ENCODE results near the gene ATXN1. TPM values are rescaled to one million over a fixed set of nuclear protein-coding genes. Genes with fewer than 3 reads are reported as not detected.

The ATXN1 gene
- total and polyA plus RNA-seq, 2 experiments from 2014 or later: 14.2 to 20.1 TPM

DNA sequence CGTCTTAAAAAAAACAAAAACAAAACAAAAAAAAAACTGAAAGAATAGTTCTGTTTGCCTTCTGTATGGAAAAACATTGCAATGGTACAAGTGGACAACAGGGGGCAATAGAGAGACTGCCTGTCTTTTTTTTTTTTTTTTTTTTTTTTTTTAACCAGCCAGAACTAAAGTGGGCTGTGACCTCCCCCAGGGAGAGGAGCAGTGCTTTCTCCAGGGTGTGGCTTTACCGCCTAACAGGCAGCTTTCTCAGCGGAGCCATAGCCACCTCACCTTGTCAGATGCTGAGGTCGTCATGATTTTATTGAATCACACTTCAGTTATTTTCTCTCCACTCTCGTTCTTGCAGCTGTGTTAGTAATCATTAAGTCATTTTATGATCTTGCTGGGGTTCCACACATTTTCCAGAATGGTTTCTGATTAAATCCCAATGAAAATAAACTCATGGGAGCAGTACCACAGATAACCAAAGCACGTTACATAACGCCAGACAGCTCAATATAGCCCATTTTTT lies 444.5 kb downstream of the ATXN1 start:
- no peaks in the 10 kb centered on the region for H3K9me3 ChIP-seq (ENCODE audit: low read depth)
- no peak overlapping the region for H2AFZ ChIP-seq
- in situ Hi-C loops (cut with MboI): no loop called here
- H3K4me2 ChIP-seq (ENCODE audit: unreplicated experiment): no peak overlapping the region
- TF ChIP-seq EZH2 (IDR thresholded peaks at IDR 0.05; ENCODE audit: insufficient read depth, poor library complexity, severe bottlenecking) (no peak), EZH2phosphoT487 (IDR thresholded peaks at IDR 0.05; ENCODE audit: insufficient read depth, low read depth) (no peak)
- H4K20me1 ChIP-seq (ENCODE audit: insufficient read depth): no peaks in the 10 kb centered on the region
- 0 out of 2 replicates have a peak, but pooled peaks cover under 1% of the 10 kb centered on the region for H3K79me2 ChIP-seq (ENCODE audit: insufficient read depth)
- no peaks in the 10 kb centered on the region for H3K27me3 ChIP-seq (replicated peaks; ENCODE audit: insufficient read depth)
- H3F3A ChIP-seq (ENCODE audit: insufficient read depth): peaks cover 53% of the 10 kb centered on the region
- peak overlapping the region; percentile 98 for H3K27ac ChIP-seq
- H3K9ac ChIP-seq: peak overlapping the region; percentile 35
- peak; percentile 85 for DNase-seq
- 12 to 14% methylated on average over 7 of the region's 7 CpGs for WGBS, 2 experiments (ENCODE audit: low coverage in 1 of 2, low lambda C conversion rate in 2 of 2, missing lambda C conversion rate in 2 of 2)
- H3K4me3 ChIP-seq: no peak overlapping the region
- no peaks in the 10 kb centered on the region for H3K36me3 ChIP-seq (ENCODE audit: low read depth)
- no peaks in the 10 kb centered on the region for H3K9me2 ChIP-seq (ENCODE audit: insufficient read depth)
- peaks cover 48% of the 10 kb centered on the region for H3K4me1 ChIP-seq (ENCODE audit: insufficient read depth)

DNA sequence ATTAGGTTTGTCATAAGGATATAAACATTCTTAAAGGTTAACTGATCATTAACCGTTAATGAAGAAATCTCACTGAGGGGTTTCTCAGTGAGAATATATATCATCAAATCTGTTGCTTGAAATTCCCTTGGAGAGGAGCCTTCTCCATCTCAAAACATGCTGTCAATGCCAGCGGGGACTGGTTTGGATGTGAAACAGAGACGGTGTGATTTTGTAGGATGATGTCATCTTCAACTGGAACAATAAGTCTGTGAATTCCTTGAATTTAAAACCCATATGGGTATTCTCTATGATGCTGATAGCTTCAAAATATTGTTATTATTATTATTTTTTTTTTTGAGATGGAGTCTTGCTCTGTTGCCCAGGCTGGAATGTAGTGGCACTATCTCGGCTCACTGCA lies 447.0 kb downstream of the ATXN1 start:
- Histone ChIP-seq H4K20me1 (ENCODE audit: insufficient read depth) (no peaks in the 10 kb centered on the region), H3K4me2 (ENCODE audit: unreplicated experiment) (no peak overlapping the region), H3F3A (ENCODE audit: insufficient read depth) (peaks cover 30% of the 10 kb centered on the region), H3K79me2 (ENCODE audit: insufficient read depth) (no peaks in the 10 kb centered on the region), H2AFZ (no peak overlapping the region), H3K36me3 (ENCODE audit: low read depth) (no peaks in the 10 kb centered on the region), H3K27ac (no peak overlapping the region), H3K9me2 (ENCODE audit: insufficient read depth) (no peaks in the 10 kb centered on the region), H3K4me3 (no peak overlapping the region), H3K9me3 (ENCODE audit: low read depth) (no peaks in the 10 kb centered on the region), H3K9ac (no peak overlapping the region), H3K4me1 (ENCODE audit: insufficient read depth) (peaks cover 27% of the 10 kb centered on the region), H3K27me3 (replicated peaks; ENCODE audit: insufficient read depth) (no peaks in the 10 kb centered on the region)
- in situ Hi-C loops (cut with MboI): no loop called here
- TF ChIP-seq EZH2phosphoT487 (IDR thresholded peaks at IDR 0.05; ENCODE audit: insufficient read depth, low read depth) (no peak), EZH2 (IDR thresholded peaks at IDR 0.05; ENCODE audit: insufficient read depth, poor library complexity, severe bottlenecking) (no peak)
- 68 to 74% methylated on average over 4 of the region's 4 CpGs for WGBS, 2 experiments (ENCODE audit: low coverage in 1 of 2, low lambda C conversion rate in 2 of 2, missing lambda C conversion rate in 2 of 2)
- no peak for DNase-seq

DNA sequence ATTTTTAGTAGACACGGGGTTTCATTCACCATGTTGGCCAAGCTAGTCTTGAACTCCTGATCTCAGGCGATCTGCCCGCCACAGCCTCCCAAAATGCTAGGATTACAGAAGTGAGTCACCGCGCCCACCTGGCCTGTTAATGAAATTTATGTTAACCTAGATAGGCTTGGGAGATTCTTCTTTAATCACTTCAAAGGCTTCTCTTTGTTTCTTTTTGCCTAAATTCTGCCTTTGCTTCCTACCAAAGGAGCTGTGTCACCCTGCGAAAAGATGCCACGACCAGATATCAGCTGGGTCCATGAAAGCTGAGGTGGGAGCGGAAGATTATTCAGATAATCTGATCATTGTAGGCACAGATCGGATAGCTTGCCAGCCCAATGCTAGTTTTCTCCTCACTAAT lies 447.5 kb downstream of the ATXN1 start:
- no peak for DNase-seq
- Histone ChIP-seq H4K20me1 (ENCODE audit: insufficient read depth) (no peaks in the 10 kb centered on the region), H3K9ac (no peak overlapping the region), H3K4me1 (ENCODE audit: insufficient read depth) (peaks cover 21% of the 10 kb centered on the region), H3K9me2 (ENCODE audit: insufficient read depth) (no peaks in the 10 kb centered on the region), H3K9me3 (ENCODE audit: low read depth) (no peaks in the 10 kb centered on the region), H3K79me2 (ENCODE audit: insufficient read depth) (no peaks in the 10 kb centered on the region), H2AFZ (no peak overlapping the region), H3K4me2 (ENCODE audit: unreplicated experiment) (no peak overlapping the region), H3K4me3 (no peak overlapping the region), H3K27ac (no peak overlapping the region), H3K36me3 (ENCODE audit: low read depth) (no peaks in the 10 kb centered on the region), H3K27me3 (replicated peaks; ENCODE audit: insufficient read depth) (no peaks in the 10 kb centered on the region), H3F3A (ENCODE audit: insufficient read depth) (peaks cover 25% of the 10 kb centered on the region)
- 75 to 77% methylated on average over 9 of the region's 9 CpGs for WGBS, 2 experiments (ENCODE audit: low coverage in 1 of 2, low lambda C conversion rate in 2 of 2, missing lambda C conversion rate in 2 of 2)
- in situ Hi-C loops (cut with MboI): no loop called here
- TF ChIP-seq EZH2 (IDR thresholded peaks at IDR 0.05; ENCODE audit: insufficient read depth, poor library complexity, severe bottlenecking) (no peak), EZH2phosphoT487 (IDR thresholded peaks at IDR 0.05; ENCODE audit: insufficient read depth, low read depth) (no peak)

DNA sequence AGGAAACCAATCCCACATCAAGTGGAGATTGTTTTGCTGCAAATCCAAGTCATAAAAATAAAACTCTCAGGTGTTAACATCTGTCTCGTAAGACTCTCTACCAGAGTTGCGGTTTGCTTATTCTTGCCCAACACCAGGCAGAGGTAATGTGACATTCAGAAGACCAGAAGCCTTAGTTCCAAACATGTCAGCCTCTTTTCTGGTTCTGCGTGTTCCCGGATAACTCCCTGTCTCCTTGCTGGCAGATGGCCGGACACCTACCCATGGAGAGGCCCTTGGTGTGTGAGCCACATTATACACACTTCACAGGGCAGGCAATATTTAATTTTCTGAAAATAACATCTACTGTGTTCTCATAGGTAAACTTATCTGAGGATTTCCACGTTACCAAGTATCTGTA lies 449.5 kb downstream of the ATXN1 start:
- Histone ChIP-seq H4K20me1 (ENCODE audit: insufficient read depth) (no peaks in the 10 kb centered on the region), H3K79me2 (ENCODE audit: insufficient read depth) (no peaks in the 10 kb centered on the region), H3K4me2 (ENCODE audit: unreplicated experiment) (no peak overlapping the region), H3K9ac (no peak overlapping the region), H2AFZ (no peak overlapping the region), H3K4me3 (no peak overlapping the region), H3K9me3 (ENCODE audit: low read depth) (no peaks in the 10 kb centered on the region), H3K27ac (no peak overlapping the region), H3K27me3 (replicated peaks; ENCODE audit: insufficient read depth) (no peaks in the 10 kb centered on the region), H3K4me1 (ENCODE audit: insufficient read depth) (peaks cover 4% of the 10 kb centered on the region), H3K36me3 (ENCODE audit: low read depth) (no peaks in the 10 kb centered on the region; the same call in 1 of the 2 replicates), H3F3A (ENCODE audit: insufficient read depth) (peaks cover 7% of the 10 kb centered on the region), H3K9me2 (ENCODE audit: insufficient read depth) (no peaks in the 10 kb centered on the region)
- DNase-seq: no peak
- in situ Hi-C loops (cut with MboI): no loop called here
- WGBS, 2 experiments (ENCODE audit: low coverage in 1 of 2, low lambda C conversion rate in 2 of 2, missing lambda C conversion rate in 2 of 2): 95 to 98% methylated on average over 6 of the region's 6 CpGs
- no peak for TF ChIP-seq EZH2 (IDR thresholded peaks at IDR 0.05; ENCODE audit: insufficient read depth, poor library complexity, severe bottlenecking)
- TF ChIP-seq EZH2phosphoT487 (IDR thresholded peaks at IDR 0.05; ENCODE audit: insufficient read depth, low read depth): no peak

DNA sequence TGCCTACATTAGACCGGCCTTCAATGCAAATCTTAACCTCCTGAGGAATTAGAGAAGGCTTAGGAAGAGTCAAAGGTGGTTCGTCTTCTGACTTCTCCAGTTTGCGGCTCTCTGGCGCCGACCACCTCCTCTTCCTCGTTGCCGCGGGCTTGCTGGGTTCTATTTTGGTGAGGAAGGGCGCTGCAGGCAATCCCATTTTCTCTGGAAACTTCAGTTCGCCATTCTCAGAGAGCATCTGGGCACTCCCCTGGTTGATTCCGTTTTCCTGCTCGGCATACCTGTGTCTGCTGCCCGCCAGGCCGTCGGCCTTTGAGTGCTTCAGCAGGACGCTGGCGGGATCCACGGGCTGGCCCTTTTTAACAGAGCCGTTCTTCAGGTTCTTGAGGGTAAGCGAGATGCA lies 454.9 kb downstream of the ATXN1 start:
- no peak overlapping the region for H3K4me2 ChIP-seq (ENCODE audit: unreplicated experiment)
- no peak overlapping the region for H3K4me3 ChIP-seq
- no peak overlapping the region for H3K9ac ChIP-seq
- H3K27ac ChIP-seq: no peak overlapping the region
- in situ Hi-C loops (cut with MboI): no loop called here
- TF ChIP-seq EZH2phosphoT487 (IDR thresholded peaks at IDR 0.05; ENCODE audit: insufficient read depth, low read depth) (no peak), EZH2 (IDR thresholded peaks at IDR 0.05; ENCODE audit: insufficient read depth, poor library complexity, severe bottlenecking) (no peak)
- whole genome bisulfite sequencing, 2 experiments (ENCODE audit: low coverage in 1 of 2, low lambda C conversion rate in 2 of 2, missing lambda C conversion rate in 2 of 2): 97 to 100% methylated on average over 20 of the region's 20 CpGs
- no peak for DNase-seq
- H3K4me1 ChIP-seq (ENCODE audit: insufficient read depth): no peaks in the 10 kb centered on the region
- no peak overlapping the region for H2AFZ ChIP-seq
- H3K9me3 ChIP-seq (ENCODE audit: low read depth): no peaks in the 10 kb centered on the region
- H3F3A ChIP-seq (ENCODE audit: insufficient read depth): no peaks in the 10 kb centered on the region
- H3K9me2 ChIP-seq (ENCODE audit: insufficient read depth): no peaks in the 10 kb centered on the region
- H3K79me2 ChIP-seq (ENCODE audit: insufficient read depth): no peaks in the 10 kb centered on the region
- H3K36me3 ChIP-seq (ENCODE audit: low read depth): no peaks in the 10 kb centered on the region; the same call in 1 of the 2 replicates
- no peaks in the 10 kb centered on the region for H4K20me1 ChIP-seq (ENCODE audit: insufficient read depth)
- no peaks in the 10 kb centered on the region for H3K27me3 ChIP-seq (replicated peaks; ENCODE audit: insufficient read depth)

Measured in GM23248 (cell line).